IPS-NIHi7 (cell line): ENCODE measurements around the gene ABCG8.
A peak's percentile ranks its signal among the peaks of the same experiment; 100 is the strongest.

Experiments used
- DNase-seq: peaks from one replicate; pipeline ENCODE4 v3.0.0; 2012; ENCODE audit warnings: mixed read lengths; ENCODE audit errors: extremely low spot score

ABCG8 gene

DNA sequence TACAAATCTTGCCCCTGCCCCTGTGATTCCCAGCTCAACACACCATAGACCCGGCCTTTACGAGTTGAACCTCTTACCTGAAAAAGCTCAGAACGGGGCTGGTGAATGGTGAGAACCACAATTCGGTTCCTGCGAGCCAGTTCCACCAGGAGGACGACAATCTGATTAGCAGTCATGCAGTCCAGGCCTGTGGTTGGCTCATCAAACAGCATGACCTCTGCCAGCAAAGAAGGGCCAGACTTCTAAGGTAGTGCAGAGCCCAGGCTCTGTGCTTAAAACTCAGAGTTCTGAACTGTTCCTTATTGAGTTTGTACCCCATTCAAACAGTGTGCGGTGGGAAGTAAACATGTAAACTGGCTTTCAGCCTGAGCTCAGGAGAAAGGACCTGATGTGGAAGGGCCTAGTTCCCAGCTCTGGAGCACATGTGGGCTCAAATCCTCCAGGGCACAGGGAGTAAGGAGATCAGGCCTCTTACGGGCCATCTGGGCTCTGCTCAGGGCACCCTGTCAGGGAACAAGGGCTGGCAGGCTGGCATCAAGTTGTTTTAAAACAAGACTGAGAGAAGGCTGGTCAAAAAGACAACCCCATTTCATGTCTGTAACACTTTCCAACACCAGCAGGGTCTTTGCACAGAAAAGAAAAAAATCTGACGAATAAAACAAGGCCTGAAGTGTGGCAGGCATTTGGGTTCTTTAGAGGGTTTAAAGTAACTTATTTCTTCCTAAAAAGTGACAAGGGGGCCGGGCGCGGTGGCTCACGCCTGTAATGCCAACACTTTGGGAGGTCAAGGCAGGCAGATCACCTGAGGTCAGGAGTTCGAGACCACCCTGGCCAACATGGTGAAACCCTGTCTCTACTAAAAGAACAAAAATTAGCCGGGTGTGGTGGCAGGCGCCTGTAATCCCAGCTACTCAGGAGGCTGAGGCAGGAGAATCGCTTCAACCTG lies 12.2 kb upstream of the ABCG8 start:
- no peak for DNase-seq

DNA sequence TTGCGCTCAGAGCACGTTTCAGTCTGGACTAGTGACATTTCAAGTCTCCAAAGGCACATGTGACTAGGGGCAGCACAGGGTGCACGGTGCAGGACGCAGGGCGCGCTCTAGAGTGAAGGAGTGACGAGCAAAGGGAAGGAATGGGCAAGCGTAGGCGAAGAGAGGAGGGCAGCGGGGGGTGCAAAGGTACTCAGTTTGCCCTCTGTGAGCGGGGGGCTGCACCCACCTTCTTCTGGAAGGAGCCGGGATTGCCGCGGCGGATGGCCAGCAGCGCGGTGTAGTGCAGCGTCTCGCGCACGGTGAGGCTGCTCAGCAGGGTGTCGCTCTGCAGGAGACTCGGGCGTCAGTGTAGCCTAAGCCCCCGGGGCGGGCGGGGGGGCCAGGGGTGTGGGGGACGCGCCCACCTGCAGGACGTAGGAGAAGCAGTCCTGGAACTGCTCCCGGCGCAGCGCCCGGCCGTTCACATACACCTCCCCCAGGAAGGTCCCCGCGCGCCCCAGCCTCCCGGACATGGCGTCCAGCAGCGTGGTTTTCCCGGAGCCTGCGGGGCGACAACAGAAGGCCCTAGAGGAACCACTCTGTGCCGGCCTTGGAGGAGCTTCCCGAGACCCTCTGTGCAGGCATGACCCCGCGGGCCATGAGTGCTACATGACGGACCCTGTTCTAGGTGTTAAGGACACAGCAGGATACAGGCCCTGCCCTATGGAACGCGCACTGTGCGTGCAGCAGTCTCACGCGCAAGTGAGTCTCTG lies 7.1 kb upstream of the ABCG8 start:
- DNase-seq: peak; percentile 26

DNA sequence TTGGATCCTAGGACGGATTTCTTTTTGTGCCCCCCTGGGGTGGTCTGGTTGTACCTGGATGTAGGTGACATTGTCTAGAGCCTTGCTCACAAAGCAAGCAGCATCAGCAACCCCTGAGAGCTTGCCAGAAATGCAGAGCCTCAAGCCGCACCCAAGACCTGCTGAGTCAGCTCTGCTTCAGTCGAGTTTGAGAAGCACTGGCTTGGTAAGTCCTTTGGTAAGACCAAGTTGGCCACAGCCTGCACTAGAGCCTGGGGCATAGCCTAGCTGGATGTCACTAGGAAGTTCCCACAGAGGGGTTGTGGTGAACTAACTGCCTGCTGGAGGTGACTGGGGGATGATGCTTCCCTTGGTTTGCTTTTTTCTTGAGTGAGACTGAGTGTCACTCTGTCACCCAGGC lies 6.3 kb upstream of the ABCG8 start:
- DNase-seq: no peak

DNA sequence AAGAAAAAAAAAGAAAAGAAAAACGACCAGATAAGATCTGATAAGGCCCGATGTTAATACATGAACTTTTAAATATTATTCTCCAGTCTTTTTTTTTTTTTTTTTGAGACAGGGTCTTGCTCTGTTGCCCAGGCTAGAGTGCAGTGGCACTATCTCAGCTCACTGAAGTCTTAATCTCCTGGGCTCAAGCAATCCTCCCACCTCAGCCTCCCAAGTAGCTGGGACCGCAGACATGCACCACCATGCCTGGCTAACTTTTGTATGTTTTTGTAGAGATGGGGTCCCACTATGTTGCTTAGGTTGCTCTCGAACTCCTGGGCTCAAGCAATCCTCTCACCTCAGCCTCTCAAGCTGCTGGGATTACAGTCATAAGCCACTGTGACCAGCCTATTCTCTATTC lies 1.7 kb upstream of the ABCG8 start:
- no peak for DNase-seq

DNA sequence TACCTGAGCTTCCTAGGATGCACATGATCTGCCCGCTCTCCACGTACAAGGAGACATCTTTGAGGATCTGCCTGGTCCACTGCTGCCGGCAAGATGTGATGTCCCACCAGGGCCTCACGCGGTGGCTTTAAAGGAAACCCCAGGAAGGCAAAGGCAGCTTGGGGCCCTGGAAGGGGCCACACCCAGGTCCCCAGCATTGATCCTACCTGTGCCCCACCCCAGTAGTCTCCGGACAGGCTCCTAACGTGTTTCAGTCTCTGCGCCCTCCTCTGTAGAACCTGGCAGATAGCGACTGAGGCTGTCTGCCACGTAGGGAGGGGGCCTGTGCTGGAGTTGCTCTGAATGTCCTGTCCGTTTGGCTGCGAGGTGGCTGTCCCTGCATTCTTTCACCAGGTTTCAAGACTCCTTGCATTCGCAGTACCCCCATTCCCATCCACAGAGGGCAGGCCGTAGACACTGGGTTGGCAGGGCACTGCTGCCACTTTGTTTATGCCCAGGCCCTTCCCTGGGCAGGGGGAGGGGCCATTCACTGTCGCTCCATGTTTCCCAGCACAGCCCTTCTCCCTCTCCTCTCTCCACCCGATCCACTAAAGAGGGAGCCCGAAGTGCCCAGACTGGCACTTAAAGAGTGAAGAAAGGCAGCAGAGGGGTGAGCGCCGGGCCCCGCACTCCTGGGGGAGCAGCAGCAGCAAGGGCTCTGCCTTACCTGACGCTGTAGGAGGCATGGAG lies 776 bp upstream of the ABCG8 start:
- DNase-seq: peak; percentile 3

DNA sequence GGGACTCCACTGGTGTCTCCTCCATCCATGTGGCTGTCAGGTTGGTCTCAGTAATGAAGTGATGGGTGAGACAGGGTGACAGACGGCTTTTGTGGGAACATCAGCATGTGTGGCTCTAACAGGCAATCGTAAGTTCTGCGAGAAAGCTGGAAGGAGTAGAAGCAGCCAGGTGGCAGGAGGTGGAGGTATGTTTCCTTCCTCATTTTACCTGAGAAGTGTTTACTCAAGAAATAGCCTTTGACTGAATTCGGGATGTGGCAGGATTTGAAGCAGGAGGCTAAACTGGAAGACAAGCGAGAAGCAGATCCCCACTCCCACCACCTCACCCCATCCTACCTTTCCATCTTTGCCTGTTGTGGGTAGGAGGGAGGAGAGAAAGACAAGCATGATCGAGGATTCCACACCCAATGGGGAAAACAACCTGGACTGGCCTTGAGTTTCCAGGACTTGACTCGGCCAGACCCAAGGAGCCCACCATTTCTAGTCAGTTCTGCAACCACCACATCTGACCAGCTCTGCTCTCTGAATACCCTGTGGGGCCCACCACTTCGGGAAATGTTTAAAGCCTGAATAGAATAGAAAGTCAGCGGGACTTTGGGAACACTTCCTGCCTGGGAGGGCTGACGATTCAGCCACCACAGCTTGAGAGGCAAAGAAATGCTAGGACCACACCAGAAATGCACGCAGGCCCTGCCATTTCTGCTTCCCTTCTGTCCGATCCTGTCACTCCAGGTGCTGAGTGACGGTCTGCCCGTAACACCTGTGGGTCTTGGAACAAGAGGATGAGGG lies 1.2 kb downstream of the ABCG8 start:
- peak; percentile 10 for DNase-seq

DNA sequence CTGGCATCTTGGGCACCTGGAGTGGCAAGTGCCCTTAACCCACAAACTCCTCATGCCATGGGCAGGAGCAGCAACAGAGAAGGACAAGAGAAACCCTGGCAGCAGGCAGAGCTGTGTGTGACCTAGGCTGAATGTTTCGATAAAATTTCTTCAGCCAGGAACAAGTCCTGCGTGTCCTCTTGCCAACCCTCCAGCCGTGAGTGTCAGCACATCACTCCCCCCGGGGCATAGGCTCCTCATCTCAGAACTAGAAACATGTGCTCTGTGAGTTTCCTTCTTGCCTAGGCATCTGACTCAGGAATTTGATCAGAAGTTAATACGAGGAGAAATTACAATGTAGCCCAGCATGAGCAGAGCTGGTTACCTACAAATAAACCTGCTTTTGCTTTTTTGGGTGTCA lies 2.2 kb downstream of the ABCG8 start:
- DNase-seq: peak; percentile 7

DNA sequence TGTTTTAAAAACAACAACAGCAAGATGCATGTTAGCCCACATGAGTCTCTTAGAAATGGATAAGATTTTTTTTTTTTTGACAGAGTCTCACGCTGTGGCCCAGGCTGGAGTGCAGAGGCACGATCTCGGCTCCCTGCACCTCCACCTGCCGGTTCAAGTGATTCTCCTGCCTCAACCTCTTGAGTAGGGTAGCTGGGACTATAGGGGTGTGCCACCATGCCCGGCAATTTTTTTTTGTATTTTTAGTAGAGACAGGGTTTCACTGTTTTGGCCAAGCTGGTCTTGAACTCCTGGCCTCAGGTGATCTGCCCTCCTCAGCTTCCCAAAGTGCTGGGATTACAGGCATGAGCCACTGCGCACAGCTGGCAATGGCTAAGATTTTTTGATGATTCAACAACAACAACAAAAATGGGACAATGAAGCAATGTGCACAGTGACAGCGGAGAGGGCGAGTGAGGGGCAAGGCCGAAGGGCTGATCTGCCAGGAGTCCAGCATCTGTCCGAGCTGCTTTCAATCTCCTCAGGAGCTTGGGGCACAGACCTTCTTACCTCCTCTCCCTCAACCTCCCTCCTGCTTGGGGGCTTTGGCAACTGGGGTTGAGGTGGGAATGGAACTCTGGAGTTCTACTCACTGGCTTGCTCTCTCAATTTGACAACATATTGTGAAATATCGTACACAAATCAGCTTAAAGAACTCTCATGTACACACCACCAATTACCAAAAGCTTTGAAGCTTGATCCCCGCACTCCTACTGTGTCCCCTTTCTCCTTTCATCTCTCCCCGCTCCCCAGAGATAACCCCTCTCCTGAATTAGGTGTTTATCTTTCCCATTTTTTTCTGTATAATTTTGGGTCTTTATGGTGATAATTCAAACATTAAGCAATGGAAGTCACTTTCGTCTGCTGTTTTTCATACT lies 3.4 kb downstream of the ABCG8 start:
- DNase-seq: peak; percentile 3

DNA sequence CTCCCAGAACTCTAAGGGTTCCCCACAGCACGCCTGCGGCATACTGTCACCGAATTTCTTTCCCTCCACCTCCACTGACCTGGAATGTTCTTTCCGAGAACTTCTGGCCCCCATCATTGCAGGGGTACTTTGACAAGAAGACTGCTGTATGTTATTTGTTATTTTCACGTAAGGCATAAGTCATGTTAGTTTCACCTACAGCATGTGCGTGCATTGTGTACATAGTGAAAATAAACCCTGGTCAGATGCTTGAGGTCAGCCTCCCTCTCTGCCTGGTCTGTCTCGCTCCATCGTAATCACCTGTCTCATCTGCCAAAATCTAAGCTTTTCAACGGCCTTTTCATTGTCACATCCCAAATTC lies 4.1 kb downstream of the ABCG8 start:
- peak; percentile 2 for DNase-seq

DNA sequence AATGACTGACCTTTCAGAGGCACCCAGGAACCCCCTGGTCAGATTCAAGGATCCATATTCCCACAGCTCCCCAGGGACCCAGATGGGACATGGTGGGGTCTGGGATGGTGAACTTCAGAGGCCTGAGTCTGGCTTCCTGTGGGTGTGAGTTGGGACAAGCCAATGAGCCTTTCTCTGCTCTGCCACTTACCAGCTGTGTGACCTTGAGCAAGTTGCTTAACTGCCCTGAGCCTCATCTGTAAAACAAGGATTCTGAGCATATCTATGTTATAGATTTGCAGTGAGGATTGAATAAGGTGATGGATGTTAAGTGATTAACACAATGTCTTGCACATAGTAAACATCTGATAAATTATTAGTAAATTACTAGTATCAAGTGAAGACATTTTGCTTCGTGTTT lies 6.4 kb downstream of the ABCG8 start:
- DNase-seq: no peak

DNA sequence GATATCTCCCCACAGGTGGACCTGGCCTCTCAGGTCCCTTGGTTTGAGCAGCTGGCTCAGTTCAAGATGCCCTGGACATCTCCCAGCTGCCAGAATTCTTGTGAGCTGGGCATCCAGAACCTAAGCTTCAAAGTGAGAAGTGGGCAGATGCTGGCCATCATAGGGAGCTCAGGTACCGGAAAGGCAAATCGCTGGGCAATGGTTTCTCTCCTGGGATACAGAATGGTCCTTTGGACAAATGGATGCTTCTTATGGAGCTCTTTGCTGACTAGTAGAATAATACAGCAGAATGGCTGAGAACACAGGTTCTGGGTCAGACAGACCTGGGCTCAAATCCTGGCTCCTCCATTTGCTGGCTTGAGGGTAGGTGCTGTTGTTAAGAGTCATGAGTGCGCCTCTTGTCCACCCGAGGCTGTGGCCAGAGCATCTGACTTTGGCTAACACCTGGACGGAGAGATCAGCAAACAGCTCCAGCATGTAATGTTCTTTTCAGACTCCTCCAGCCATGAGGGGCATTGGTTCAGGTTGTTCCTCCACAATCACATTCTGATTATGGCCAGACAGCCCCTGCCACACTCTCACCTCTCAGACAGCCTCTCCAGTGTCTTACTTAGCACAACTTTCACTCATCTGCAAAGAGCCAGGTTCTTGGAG lies 7.5 kb downstream of the ABCG8 start:
- peak; percentile 3 for DNase-seq

DNA sequence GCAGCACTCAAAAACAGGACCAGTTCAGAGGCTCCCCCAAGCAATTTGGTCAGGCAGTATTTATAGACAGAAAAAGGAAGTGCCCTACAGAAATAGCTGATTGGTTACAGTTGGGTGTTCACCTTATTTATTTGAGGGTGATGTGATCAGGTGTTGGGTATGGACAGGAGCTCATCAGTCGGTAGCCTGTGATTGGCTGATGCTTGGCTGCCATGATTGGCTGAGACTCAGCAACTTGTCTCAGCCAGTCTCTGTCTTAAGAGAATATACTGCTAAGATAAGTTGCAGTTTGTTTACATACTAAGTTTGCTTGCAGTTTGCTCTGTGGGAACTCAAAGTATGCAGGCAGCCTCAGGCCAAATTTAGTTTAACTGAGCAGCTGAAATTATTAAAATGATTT lies 9.4 kb downstream of the ABCG8 start:
- peak; percentile 8 for DNase-seq

DNA sequence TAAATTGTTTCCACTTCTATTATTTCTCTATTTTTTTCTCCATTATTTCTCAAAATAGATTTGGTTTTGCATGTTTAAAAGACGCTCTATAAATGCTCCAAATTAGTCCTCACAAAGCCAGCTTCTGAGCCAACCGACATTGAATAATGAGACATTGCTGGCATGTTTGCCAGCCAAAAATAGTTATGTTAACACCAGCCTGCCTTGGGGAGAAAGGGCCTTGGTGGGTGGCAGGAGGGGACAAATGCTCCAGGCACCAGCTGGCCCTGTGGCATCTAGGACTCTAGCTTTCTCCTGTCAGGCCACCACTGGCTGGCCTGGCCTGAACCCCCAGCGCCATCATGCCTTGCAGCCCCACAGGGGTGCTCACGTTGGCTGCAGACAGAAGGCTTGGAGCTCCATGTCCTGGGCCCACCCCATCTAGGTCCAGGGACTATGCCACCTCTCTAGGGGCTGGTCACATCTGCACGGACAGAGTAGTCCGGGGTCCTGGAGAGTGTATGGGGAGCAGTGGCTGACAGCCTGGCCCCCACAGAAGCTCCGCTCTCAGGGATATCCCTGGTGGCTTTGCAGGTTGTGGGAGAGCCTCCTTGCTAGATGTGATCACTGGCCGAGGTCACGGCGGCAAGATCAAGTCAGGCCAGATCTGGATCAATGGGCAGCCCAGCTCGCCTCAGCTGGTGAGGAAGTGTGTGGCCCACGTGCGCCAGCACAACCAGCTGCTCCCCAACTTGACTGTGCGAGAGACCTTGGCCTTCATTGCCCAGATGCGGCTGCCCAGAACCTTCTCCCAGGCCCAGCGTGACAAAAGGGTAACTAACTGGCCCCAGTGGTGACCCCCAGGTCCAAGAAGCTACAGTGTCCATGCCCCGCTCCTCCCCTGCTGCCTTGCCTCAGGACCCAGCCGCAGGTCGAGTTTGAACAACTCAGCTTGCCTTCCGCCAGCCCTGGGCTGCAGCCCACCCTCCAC lies 12.5 kb downstream of the ABCG8 start:
- DNase-seq: no peak

DNA sequence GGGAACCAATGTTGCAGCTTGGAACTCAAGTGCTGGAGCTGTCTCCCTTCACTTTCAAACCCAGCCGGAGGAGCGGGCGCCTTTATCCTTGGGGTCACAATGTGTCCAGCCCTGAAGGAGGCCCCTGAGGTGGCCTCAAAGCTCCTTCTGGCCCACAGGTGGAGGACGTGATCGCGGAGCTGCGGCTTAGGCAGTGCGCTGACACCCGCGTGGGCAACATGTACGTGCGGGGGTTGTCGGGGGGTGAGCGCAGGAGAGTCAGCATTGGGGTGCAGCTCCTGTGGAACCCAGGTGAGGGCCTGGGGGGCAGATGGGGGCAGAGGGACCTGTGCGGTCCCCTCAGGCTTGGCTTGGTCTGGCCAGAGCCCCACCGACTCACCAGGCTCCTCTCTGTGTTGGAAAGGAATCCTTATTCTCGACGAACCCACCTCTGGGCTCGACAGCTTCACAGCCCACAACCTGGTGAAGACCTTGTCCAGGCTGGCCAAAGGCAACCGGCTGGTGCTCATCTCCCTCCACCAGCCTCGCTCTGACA lies 13.5 kb downstream of the ABCG8 start:
- DNase-seq: peak; percentile 5

DNA sequence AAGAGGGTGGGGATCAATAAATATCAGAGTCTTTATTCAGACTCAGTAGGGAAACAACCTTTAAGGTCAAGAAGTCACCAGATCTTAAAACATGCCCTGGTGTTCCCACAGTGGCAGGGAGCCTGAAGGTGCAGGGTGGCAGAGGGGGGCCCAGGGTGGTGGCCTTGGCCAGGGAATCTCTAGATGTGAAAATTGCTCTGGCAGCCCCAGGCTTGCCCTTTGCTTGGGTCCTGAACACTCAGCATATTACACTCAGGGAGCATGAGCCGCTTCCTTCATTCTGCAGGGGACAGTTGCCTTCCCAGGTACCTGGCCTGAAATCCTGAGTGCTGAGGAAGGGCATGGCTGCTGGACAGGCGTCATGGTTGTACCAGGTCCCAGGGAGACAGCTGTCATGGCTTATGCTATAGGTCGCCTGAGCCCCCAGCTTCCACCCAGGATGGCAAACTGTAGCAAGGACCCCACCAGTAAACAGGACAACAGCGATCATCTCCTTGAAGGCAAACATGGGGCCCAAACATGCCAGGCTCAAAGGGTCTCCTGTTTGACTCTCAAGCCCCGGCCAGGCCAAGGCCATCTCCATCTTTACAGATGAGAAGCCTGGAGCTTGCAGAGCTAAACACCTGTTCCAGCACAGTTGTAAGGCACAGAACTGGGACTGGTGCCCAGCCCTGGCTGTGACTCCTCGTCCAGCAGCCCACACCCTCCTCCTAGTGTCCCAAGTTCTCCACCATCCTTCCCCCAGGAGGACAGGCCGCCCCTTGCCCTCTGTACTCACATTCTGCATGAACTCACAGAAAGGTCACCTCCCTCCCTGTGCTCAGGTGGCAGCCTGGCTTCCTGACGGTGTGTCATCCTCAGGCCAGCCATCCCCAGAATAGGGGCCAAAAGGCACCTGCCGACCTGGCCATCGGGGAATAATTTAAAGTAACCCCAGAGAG lies 14.6 kb downstream of the ABCG8 start:
- peak; percentile 7 for DNase-seq

DNA sequence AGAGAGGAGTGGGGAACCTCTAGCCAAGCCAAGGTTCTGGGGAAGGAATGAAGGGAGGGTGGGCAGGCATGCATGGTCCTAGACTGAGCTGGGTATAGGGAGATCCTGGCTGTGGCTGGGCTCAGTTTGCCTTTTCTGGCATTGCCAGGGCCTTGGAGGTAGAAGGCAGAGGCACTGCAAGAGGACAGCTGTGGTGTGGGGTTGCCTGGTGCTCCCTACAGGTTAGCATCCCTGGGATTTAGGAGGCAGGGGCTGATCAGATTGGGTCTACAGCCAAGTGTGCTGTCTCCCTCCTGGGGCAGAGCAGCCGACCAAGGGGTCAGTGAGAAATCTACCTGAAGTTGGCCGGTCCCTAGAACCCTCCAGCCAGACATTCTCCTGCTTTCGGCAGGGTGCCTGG lies 15.9 kb downstream of the ABCG8 start:
- peak; percentile 4 for DNase-seq

DNA sequence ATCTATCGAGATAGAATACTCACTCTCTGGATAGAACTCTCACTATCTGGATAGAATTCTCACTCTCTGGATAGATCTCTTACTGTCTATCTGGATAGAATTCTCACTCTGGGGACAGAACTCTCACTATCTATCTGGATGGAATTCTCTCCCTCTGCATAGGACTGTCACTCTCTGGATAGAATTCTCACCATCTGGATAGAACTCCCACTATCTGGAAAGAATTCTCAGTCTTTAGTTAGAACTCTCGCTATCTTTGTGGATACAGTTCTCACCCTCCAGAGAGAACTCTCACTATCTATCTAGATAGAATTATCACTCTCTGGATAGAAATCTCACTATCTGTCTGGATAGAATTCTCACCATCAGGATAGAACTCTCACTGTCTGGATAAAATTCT lies 16.5 kb downstream of the ABCG8 start:
- DNase-seq: no peak
